Measurements from ENCODE around the gene ZNF398.

Gene ZNF398

DNA sequence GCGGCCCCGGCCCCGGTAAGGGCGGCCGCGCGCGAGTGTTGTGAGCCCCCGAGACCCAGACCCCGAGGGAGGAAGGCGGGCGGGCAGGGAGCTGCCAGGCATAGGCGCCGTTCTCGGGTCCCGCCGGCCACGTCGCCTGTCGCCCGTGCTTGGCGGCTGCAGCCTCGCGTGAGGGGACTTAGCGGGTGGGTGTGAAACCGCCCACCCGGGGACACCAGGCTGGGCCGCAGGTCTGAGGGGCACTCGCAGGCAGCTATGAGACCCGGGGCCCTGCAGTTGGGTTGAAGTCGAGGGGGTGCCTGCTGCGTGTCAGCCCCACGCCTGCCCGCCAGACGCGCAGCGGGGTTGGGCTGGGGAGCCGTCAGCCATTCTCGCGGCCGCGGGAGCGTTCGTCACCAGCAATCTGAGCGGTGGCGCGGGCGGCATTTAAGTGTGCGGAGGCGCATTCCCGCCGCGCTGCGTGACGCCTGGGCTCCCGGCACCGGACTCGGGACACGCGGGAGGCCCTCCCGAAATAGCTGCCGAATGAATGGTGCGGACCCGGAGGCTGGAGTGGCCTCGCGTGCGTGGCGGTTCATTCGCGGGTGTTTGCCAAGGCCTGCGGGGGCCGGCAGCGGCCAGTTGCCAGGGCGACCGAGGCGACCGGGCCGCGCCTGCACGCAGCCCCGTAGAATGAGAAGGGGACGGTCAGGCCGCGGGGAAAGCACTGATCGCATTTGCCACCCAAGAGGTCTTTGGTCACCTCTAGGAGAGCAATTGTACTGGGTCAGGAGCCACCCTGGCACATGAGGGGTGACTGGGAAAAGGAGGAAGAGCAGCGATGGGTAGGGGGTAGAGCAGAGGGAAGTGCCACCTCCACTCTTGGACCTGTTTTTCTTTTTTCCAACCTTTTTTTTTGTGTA is 750 bp downstream of the ZNF398 start:
- peak; percentile 82 for DNase-seq

DNA sequence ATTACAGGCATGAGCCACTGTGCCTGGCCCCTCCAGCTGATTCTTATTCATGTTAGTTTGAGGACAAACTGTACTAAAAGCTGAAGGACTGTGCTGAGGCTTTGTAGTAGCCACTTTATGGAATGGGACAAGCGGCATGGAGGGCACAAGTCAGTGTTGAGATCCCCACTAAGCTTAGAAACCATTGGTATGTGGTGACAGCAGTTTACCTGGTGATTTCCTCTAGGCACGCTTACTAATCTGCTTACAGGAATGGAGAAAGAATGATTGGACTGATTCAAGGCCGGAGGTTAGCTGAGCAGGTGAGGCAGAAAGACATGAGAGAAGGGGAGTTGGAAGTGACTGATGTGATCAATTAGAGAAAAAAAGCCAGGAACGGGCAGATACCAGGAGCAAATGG is 3.7 kb downstream of the ZNF398 start:
- DNase-seq, result no peak

DNA sequence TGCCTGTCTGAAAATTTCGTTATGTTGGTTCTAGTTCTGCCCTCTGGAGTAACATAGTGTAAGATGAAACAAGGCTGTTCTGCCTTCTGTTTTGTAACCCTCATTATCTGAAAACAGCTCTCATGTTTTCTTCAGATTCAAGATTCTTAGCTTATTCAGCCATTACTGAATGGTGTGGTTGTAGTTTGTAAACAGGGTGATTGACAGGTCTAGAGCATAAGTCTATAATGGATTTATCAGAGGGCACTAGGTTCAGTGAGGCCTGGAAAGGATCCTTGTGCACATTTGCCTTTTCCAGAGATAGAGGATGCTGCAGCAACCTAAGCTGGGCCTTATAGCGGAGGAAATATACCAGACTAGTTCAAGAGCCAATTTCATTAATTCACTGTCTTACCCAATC is 6.1 kb downstream of the ZNF398 start:
- no peak for DNase-seq

DNA sequence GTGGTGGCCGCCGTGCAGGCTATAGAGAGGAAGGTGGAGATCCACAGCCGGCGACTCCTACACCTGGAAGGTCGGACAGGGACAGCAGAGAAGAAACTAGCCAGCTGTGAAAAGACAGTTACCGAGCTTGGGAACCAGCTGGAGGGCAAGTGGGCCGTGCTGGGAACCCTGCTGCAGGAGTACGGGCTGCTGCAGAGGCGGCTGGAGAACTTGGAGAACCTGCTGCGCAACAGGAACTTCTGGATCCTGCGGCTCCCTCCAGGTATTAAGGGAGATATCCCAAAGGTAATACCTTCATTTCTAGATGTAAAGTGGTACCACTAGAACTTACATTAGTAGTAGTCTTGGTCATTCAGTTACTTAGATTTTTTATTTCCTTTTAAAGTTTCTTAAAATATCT is 6.8 kb downstream of the ZNF398 start:
- no peak for DNase-seq

DNA sequence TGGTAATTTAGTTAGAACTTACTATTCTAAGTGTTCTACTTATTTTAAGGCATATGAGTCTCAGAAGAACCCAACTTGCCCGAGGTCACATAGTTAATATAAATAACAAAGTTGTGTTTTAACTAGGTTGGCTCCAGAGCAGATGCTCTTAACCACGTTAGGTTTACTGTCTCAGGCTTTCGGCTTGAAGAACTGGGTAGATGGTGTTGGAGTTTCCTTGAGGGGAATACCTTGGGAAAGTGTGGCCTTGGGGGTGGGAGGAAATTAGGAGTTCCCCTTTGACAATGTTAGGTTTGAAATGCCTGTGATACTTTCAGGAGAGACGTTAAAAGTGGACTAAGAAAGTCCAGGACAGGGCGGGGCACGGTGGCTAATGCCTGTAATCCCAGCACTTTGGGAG is 9.6 kb downstream of the ZNF398 start:
- no peak for DNase-seq

DNA sequence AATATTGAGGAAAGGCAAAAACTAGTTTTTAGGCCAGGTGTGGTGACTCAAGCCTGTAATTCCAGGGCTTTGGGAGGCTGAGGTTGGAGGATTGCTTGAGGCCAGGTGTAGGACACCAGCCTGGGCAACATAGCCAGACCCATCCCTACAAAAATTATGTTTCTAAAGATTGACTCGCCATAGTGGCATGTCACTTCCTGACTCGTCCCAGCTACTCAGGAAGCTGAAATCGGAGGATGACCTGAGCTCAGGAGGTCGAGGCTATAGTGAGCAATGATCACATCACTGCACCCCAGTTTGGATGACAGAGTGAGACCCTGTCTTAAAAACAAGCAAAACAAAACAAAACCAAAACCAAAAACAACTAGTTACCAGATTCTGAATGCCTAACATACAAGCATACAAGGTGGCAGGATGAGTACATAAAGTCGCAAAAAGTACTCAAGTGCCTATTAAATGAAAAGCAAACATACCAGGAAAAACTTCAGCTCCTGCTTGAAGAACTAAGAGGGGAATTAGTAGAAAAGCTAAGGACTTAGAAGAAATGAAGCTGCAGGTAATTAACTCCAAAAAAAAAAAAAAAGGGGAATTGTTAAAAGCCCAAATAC is 14.1 kb downstream of the ZNF398 start:
- DNase-seq, result no peak

DNA sequence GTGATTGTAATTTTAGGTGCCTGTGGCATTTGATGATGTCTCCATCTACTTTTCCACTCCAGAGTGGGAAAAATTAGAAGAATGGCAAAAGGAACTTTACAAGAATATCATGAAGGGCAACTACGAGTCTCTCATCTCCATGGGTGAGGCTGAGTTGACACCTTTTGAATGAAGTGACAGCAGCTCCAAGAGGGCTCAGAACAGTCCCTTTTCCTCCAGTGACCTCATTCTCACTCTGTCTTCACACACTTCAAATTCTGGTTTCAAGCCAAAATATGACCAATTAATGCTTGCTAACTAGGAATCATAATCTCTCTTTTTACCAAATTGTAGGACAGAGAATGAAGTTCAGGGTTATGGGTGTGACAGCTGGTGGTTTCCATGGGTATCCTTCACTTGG is 18.9 kb downstream of the ZNF398 start:
- DNase-seq, result no peak

DNA sequence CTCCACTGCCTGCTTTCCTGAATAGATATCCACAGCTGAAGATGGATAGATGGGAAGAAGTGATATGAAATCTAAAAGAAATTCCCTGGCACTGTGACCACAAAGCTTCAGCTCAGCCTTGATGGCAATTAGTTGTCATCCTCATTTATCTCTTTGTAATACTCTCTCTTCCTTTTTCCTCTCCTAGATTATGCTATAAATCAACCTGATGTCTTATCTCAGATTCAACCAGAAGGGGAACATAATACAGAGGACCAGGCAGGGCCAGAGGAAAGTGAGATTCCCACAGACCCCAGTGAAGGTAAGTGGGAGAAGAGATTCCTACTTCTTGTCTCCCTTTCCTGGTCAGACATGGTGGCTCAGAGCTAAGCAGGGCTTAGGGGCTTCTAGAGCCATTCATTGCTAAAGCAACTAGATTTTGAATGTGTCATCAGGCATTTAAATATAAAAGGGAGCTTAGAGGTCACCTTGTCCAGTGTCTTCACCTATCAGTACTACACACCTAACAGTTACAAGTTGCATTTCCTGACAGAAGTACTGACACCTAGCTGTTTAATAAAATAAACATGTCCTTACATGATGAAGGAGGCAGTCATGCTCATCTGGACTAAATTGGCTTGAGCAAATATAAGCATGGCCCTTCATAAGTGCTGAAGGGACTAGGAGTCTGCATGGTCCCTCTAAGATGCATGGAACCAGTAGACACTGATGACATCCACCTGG is 19.5 kb downstream of the ZNF398 start:
- no peak for DNase-seq

DNA sequence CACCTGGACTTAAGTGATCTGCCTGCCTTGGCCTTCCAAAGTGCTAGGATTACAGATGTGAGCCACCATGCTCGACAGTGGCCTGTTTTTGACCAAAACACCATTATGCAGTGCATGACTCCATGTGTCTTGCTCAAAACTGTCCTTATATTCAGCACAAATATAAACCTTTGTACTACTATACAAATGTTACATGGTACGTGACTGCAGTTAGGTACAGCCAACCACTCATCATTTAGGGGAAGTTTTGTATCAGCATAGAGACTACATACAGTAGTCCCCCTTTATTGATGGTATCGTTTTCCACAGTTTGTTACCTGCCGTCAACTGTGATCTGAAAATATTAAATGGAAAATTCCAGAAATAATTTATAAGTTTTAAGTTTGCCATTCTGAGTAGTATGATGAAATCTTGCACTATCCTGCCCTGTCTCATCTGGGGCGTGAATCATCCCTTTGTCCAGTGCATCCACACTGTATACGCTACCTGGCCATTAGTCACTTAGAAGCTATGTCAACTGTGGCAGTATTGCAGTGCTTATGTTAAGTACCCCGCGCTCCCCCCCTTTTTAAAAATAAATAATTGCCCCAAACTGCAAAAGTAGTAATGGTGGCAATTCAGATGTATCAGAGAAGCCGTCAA is 24.8 kb downstream of the ZNF398 start:
- DNase-seq, result no peak

DNA sequence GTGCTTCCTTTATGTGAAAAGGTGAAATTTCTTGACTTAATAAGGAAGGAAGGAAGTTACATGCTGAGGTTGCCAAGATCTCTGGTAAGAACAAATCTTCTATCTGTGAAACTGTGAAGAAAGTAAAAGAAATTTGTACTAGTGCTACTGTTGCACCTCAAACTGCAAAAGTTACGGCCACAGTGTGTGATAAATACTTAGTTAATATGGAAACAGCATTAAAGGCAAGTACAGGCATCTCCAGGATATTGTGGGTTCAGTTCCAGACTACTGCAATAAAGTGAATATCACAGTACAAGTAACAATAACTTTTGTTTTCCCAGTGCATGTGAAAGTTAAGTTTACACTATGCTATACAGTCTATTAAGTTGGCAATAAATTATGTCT is 25.3 kb downstream of the ZNF398 start:
- no peak for DNase-seq

DNA sequence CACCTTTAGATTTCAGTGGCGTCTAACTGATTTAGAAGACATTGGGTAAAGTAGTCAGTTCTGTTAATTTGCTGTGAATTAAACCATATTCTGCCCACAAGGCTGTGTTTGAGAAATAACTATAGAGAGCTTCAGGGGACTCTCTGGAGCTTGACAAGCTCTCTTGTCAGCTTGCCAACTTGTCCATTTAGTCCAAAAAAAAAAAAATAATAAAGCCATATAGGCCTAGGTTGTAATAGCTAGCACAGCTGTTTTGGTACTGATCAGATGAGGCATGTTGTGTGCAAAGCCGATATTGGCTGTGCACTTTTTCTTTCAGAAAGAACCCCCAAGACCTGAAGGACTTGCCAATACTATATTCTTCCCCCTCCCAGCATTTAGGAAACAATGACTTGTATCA is 27.9 kb downstream of the ZNF398 start:
- no peak for DNase-seq

DNA sequence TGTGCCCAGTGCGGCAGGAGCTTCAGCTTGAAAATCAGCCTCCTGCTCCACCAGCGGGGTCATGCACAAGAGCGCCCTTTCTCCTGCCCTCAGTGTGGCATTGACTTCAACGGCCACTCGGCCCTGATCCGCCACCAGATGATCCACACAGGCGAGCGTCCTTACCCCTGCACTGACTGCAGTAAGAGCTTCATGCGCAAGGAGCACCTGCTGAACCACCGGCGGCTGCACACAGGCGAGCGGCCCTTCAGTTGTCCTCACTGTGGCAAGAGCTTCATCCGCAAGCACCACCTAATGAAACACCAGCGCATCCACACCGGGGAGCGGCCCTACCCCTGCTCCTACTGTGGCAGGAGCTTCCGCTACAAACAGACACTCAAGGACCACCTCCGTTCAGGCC is 32.0 kb downstream of the ZNF398 start:
- DNase-seq, result no peak

DNA sequence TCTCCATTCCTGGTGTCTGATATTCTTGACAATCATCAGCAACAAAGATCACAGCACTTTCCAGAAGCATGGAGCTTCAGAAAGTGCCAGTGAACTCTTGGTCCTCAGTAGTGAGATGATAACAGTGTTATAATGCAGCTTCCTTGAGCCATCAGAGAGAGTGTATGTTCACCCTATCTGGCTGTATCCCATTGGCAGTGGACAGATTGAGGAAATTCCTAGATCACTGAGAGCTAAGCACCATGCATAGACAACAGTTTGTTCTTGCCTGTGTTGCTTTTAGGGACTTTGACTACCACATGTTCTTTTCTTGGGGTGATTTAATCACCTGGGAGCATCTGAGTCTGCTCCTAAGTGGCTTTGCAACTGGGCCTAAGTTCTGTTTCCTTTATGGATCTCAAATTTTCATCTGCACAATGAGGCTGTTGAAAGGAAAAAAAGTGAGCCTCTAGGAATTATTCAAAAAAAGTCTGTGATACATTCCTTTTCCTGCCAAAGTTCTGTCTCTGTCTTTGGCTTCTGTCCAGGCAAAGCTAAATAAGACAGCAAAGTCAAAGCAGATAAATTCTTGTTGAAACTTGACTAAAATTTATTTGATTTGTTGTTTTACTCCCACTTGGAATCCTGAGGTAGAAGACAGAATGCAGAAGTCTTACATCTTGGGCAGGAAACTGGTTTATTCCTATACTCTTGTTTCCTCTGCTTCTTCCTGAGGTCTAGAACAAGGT is 33.6 kb downstream of the ZNF398 start:
- DNase-seq, result no peak

DNA sequence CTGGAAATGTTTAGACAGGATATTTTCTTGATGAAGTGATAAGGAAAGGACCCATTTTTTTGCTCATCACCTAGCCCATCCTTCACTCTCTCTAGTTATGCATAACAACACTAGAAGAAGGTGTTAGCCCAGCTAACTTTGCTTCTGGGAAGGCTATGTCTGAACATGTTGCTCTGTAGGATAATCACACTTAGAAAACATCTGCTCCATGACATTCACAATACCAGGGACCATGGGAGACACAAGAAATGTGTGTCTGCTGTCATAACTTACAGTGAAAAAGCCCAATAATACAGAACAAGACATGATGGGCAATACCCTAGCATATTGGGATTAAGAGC is 34.2 kb downstream of the ZNF398 start:
- no peak for DNase-seq

DNA sequence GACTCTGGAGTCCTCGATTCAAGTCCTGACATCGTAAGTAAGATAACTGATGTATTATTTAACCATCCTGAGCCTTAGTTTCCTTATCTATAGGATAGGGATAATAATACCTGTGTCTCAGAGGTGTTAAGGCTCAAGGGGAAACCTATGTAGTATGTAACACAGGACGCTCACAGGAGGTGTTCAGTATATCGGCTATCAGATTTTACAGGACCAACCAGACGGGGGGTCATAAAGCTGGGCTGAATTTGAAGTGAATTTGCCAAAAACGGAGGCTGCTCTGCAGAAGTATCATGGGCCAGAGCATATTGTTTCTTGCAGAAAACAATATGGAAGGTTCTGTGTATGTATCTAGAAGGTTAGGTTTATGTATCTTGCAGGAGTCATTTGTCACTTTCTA is 37.0 kb downstream of the ZNF398 start:
- DNase-seq, result no peak

DNA sequence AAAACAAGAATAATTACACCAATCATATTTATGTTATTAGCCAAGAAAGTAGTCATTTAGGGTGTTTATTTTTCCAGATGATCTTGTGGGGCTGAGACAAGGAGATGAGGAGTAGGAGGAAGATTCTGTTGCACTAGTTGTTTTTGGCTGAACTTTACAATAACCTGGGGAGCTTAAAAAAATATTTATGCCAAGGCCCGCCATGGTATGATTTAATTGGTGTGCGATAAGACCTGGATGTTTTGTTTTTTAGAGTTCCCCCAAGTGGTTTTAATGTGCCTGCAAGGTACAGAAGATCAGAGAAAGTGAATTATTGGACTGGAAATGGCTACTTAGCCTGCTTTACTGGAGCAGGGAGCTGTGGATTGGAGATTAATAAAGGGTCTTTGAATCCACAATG is 41.0 kb downstream of the ZNF398 start:
- DNase-seq, result no peak

DNA sequence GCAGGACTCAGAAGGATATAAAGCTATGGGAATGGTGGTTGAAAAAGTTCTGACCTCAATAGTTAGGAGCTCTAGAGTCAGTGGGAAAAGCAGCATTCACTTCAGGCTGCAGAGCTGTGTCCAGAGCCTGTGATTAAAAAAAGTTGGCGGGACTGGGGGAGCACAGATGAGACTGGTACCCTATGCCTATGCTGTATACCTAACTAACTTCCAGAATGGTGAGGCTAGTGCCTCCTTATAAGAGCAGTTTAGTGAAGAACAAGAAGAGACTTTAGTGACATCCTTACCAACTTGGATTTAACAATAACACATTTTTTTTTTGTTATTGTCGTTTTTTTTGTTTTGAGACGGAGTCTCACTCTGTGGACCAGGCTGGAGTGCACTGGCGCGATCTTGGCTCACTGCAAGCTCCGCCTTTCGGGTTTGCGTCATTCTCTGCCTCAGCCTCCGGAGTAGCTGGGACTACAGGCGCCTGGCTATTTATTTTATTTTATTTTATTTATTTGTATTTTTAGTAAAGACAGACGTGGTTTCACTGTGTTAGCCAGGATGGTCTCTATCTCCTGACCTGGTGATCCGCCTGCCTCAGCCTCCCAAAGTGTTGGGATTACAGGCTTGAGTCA is 41.5 kb downstream of the ZNF398 start:
- DNase-seq, result no peak

DNA sequence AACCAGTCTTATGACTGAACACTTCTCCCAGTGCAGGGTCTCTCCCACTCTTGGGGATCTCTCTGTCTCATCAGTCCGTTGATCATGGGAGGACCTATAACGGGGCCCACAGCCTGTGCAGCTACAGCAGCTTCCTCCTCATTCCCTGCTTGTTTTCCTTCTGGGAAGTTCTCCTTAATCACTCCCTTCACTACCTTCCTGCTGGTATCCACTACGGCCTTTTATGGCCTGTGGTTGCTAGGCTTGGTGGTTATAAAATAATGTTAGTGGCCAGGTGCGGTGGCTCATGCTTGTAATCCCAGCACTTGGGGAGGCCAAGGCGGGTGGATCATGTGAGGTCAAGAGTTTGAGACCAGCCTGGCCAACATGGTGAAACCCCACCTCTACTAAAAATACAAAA is 44.6 kb downstream of the ZNF398 start:
- no peak for DNase-seq

DNA sequence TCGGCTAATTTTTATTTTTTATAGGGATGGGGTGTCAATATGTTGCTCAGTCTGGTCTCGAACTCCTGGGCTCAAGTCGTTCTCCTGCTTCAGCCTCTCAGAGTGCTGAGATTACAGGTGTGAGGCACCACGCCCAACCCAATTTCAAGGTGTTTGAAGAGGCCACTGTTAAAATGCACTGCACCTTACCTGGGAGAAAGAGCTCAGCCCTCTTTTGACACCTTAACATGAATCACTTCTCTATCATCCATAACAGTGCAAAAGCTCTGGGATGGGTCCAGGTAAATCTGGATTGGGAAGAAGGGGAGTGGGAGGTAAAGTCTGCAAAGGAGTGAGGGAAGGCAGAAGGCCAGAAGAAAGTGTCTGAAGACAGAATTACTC is 47.5 kb downstream of the ZNF398 start:
- no peak for DNase-seq

DNA sequence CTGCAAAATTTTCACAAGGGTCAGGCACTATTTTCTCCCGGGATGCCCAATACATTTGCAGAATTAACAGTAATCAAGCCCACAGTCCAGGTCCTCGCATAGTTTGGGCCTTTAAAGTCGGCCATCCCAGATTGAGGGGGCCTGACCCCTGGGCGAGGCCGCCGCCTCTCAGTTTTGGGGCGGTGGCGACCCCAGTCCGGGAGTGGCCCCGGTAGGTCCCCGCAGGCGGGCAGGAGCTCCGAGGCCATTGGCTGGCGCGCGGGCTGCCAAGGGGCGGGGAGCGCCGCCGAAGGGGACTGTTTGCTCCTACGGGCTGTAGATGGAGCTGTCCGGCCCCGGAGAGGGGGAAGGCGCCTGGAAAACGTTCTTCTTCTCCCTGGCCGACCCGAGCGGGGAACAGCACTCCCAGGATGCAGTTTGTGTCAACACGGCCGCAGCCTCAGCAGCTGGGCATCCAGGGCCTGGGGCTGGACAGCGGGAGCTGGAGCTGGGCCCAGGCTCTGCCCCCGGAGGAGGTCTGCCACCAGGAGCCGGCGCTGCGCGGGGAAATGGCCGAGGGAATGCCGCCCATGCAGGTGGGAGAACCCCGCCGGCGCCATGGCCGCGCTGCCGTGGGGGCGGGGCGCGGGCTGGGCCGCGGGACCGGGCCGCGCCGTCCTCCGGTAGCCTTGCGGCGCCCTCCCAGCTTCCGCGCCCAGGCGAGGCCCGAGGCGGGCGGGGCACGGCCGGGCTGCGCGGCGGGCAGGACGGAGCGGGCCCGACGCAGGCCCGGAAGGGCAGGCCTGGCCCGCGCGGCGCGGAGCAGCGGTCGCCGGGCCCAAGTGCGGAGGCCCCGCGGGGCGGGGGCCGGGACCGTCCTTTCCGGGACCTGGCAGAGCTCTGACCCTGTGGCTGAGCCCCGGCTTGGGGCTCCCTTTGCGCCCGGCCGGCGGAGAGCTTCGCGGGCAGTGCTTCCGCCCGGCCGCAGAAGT is 48.2 kb downstream of the ZNF398 start, which contains the start of gene ZNF282:
TSS of gene ZNF282 (plus strand) at position 367 of the 971 bp plus-strand sequence. CDS start at position 411, 44 bp downstream.
- DNase-seq, result peak; percentile 94

Measured in right kidney (tissue), 1 donor.